Measurements from ENCODE around the gene LIPT1. TPM values are rescaled to one million over a fixed set of nuclear protein-coding genes. Genes with fewer than 3 reads are reported as not detected.
"Not testable (repeated sequence)": the region's sequence is repeated elsewhere in the genome, so short reads cannot be mapped to it uniquely, and the experiment has no call there.

Gene LIPT1
- total and polyA plus RNA-seq, 2 of the 4 experiments (the other 2 are of a cell fraction), result 3.2 to 3.5 TPM

DNA sequence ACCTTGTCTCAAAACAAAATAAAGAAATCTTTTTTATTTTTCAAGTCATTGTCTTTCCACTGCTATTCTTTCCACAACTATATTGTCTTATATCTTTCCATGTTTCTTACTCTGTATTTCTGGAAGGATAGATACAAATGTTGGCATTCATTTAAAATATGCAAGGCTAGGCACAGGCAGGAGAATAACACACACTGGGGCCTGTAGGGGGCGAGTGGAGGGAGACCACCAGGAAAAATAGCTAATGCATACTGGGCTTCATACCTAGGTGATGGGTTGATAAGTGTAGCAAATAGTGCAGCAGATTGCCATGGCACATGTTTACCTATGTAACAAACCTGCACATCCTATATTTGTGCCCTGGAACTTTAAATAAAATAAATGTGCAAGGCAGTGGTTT lies 35.8 kb downstream of the LIPT1 start:
- in situ Hi-C loops (cut with MboI; ENCODE audit: low sequenced_read_pairs) (no loop called here), intact Hi-C loops (cut with micrococcal nuclease) (no loop called here), dilution Hi-C loops (cut with HindIII; ENCODE audit: low sequenced_read_pairs, unreplicated experiment) (no loop called here)
- no peak overlapping the region for H2AK5ac ChIP-seq (ENCODE audit: low read depth, low read length)
- peaks cover 7 to 14% of the 10 kb centered on the region in 2 experiments; a peak in 3 of 4 replicates for H3K79me1 ChIP-seq (ENCODE audit: low read depth in 1 of 2, low read length in 2 of 2)
- ChIA-PET POLR2A (ENCODE audit: unreplicated experiment) (no interaction called here), CTCF (no interaction called here)
- WGBS, 2 experiments (ENCODE audit: extremely low coverage in 2 of 2, insufficient read length in 1 of 2), result no CpG with 5 or more reads among the region's 1 CpG
- no peak overlapping the region for H4K5ac ChIP-seq (ENCODE audit: low read depth, low read length)
- DNase-seq (no peak), ATAC-seq (ENCODE audit: low read depth) (no peak)
- no peak for TF ChIP-seq BHLHE40 (IDR thresholded peaks at IDR 0.05; ENCODE audit: low read depth, low read length)
- no peak for TF ChIP-seq RCOR1 (IDR thresholded peaks at IDR 0.05; ENCODE audit: insufficient replicate concordance, low read length)
- TF ChIP-seq, protein P1, sequence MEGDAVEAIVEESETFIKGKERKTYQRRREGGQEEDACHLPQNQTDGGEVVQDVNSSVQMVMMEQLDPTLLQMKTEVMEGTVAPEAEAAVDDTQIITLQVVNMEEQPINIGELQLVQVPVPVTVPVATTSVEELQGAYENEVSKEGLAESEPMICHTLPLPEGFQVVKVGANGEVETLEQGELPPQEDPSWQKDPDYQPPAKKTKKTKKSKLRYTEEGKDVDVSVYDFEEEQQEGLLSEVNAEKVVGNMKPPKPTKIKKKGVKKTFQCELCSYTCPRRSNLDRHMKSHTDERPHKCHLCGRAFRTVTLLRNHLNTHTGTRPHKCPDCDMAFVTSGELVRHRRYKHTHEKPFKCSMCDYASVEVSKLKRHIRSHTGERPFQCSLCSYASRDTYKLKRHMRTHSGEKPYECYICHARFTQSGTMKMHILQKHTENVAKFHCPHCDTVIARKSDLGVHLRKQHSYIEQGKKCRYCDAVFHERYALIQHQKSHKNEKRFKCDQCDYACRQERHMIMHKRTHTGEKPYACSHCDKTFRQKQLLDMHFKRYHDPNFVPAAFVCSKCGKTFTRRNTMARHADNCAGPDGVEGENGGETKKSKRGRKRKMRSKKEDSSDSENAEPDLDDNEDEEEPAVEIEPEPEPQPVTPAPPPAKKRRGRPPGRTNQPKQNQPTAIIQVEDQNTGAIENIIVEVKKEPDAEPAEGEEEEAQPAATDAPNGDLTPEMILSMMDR (conservative IDR thresholded peaks at IDR 0.05; ENCODE audit: low read depth, low read length), result no peak
- TF ChIP-seq SMC3 (IDR thresholded peaks at IDR 0.05; ENCODE audit: low read depth, low read length), result no peak
- no peak overlapping the region for H4K8ac ChIP-seq (ENCODE audit: low read depth in 2 of 2, low read length in 2 of 2)
- H2BK5ac ChIP-seq (ENCODE audit: low read depth, low read length, poor library complexity, severe bottlenecking), result no peak overlapping the region
- H4K20me1 ChIP-seq (ENCODE audit: insufficient read depth, low read length), result no peaks in the 10 kb centered on the region
- no peak overlapping the region for H2AK9ac ChIP-seq (replicated peaks; ENCODE audit: low read depth, low read length, poor library complexity)
- no peak overlapping the region for H3K4ac ChIP-seq (ENCODE audit: low read depth, low read length)
- no peak overlapping the region for H3K9ac ChIP-seq (ENCODE audit: low read depth, low read length)
- H3K27me3 ChIP-seq (ENCODE audit: control insufficient read depth, insufficient read depth, low read length), result no peaks in the 10 kb centered on the region
- no peak overlapping the region for H2BK120ac ChIP-seq (ENCODE audit: low read depth, low read length)
- H3K4me1 ChIP-seq (ENCODE audit: control insufficient read depth, insufficient read depth, low read length), result no peaks in the 10 kb centered on the region
- H3K27ac ChIP-seq (ENCODE audit: insufficient read depth, low read length), result no peak overlapping the region
- H3K4me3 ChIP-seq (ENCODE audit: insufficient read depth, low read depth, low read length), result no peak overlapping the region
- no peaks in the 10 kb centered on the region for H3K9me3 ChIP-seq (ENCODE audit: control insufficient read depth, insufficient read depth, low read length)
- no peak overlapping the region for H2AFZ ChIP-seq (replicated peaks; ENCODE audit: low read length, poor library complexity)
- H3K36me3 ChIP-seq (ENCODE audit: control insufficient read depth, insufficient read depth, low read length), result peaks cover 14% of the 10 kb centered on the region
- H3K14ac ChIP-seq (replicated peaks; ENCODE audit: low read depth, low read length), result no peak overlapping the region
- no peak overlapping the region for H2BK15ac ChIP-seq (ENCODE audit: low read depth, low read length)
- H4K91ac ChIP-seq (ENCODE audit: insufficient read depth, low read depth, low read length), result no peak overlapping the region
- no peak overlapping the region for H3K56ac ChIP-seq (ENCODE audit: extremely low read depth, insufficient read depth, low read length)
- no peak overlapping the region for H2BK20ac ChIP-seq (ENCODE audit: low read depth, low read length)
- H3K4me2 ChIP-seq (ENCODE audit: low read depth, low read length), result no peak overlapping the region
- no peaks in the 10 kb centered on the region for H3K9me1 ChIP-seq (ENCODE audit: insufficient read depth, low read length)
- no TSS peak for BruUV-seq (replicated peaks)
- no peak overlapping the region for H3K23ac ChIP-seq (ENCODE audit: low read depth, low read length)
- H3K18ac ChIP-seq (ENCODE audit: low read depth, low read length), result no peak overlapping the region

DNA sequence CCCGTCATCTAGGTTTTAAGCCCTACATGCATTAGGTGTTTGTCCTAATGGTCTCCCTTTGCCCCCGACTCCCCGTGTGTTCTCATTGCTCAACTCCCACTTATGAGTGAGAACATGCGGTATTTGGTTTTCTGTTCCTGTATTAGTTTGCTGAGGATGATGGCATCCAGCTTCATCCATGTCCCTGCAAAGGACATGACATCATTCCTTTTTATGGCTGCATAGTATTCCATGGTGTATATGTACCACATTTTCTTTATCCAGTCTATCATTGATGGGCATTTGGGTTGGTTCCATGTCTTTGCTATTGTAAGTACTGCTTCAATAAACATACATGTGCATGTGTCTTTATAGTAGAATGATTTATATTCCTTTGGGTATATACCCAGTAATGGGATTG lies 37.6 kb downstream of the LIPT1 start:
- H4K20me1 ChIP-seq (ENCODE audit: insufficient read depth, low read length); H2AFZ ChIP-seq (replicated peaks; ENCODE audit: low read length, poor library complexity); H3K4me1 ChIP-seq (ENCODE audit: control insufficient read depth, insufficient read depth, low read length); intact Hi-C loops (cut with micrococcal nuclease); H2BK15ac ChIP-seq (ENCODE audit: low read depth, low read length); H4K5ac ChIP-seq (ENCODE audit: low read depth, low read length); H3K9ac ChIP-seq (ENCODE audit: low read depth, low read length); H3K18ac ChIP-seq (ENCODE audit: low read depth, low read length); ATAC-seq (ENCODE audit: low read depth); dilution Hi-C loops (cut with HindIII; ENCODE audit: low sequenced_read_pairs, unreplicated experiment); H2AK9ac ChIP-seq (replicated peaks; ENCODE audit: low read depth, low read length, poor library complexity); H3K27me3 ChIP-seq (ENCODE audit: control insufficient read depth, insufficient read depth, low read length); H3K9me3 ChIP-seq (ENCODE audit: control insufficient read depth, insufficient read depth, low read length); H2BK5ac ChIP-seq (ENCODE audit: low read depth, low read length, poor library complexity, severe bottlenecking); POLR2A ChIA-PET (ENCODE audit: unreplicated experiment); H2AK5ac ChIP-seq (ENCODE audit: low read depth, low read length); H3K56ac ChIP-seq (ENCODE audit: extremely low read depth, insufficient read depth, low read length); H3K4me3 ChIP-seq (ENCODE audit: insufficient read depth, low read depth, low read length); H3K4me2 ChIP-seq (ENCODE audit: low read depth, low read length); H3K14ac ChIP-seq (replicated peaks; ENCODE audit: low read depth, low read length); H4K8ac ChIP-seq (ENCODE audit: low read depth in 2 of 2, low read length in 2 of 2); H4K91ac ChIP-seq (ENCODE audit: insufficient read depth, low read depth, low read length); H3K79me1 ChIP-seq (ENCODE audit: low read depth in 1 of 2, low read length in 2 of 2); in situ Hi-C loops (cut with MboI; ENCODE audit: low sequenced_read_pairs); H3K4ac ChIP-seq (ENCODE audit: low read depth, low read length); DNase-seq; H3K27ac ChIP-seq (ENCODE audit: insufficient read depth, low read length); H3K9me1 ChIP-seq (ENCODE audit: insufficient read depth, low read length); H2BK20ac ChIP-seq (ENCODE audit: low read depth, low read length); H2BK120ac ChIP-seq (ENCODE audit: low read depth, low read length); CTCF ChIA-PET; H3K23ac ChIP-seq (ENCODE audit: low read depth, low read length); BruUV-seq (replicated peaks): not testable (repeated sequence)
- peaks cover 16% of the 10 kb centered on the region for H3K36me3 ChIP-seq (ENCODE audit: control insufficient read depth, insufficient read depth, low read length)
- WGBS, 2 experiments (ENCODE audit: extremely low coverage in 2 of 2, insufficient read length in 1 of 2), result no CpG with 5 or more reads among the region's 4 CpGs

Measured in IMR-90 (cell line).